Mucosa of rectum (tissue), 2 donors: Measurements from ENCODE around the gene RNF38.
"Not testable (repeated sequence)": the region's sequence is repeated elsewhere in the genome, so short reads cannot be mapped to it uniquely, and the experiment has no call there.

Experiments
- H3K27ac ChIP-seq, 2 donors: one replicate each; pipeline ENCODE4 v1.7.0; 2013; ENCODE audit warnings: inconsistent platforms in 2 of 2, low read depth in 2 of 2, low read length in 2 of 2
- H3K27me3 ChIP-seq, 2 donors: one replicate each; pipeline ENCODE4 v1.7.0; 2013; ENCODE audit warnings: low read length in 2 of 2; ENCODE audit not compliant: control insufficient read depth in 2 of 2, insufficient read depth in 2 of 2
- H3K36me3 ChIP-seq, 2 donors: one replicate each; pipeline ENCODE4 v1.7.0; 2013; ENCODE audit warnings: low read length in 2 of 2; ENCODE audit not compliant: control insufficient read depth in 2 of 2, insufficient read depth in 2 of 2
- H3K4me1 ChIP-seq, 2 donors: one replicate each; pipeline ENCODE4 v1.7.0; 2013; ENCODE audit warnings: low read length in 2 of 2, mild to moderate bottlenecking in 1 of 2; ENCODE audit not compliant: control insufficient read depth in 2 of 2, insufficient read depth in 2 of 2
- H3K4me3 ChIP-seq, 2 donors: one replicate each; pipeline ENCODE4 v1.7.0; 2013; ENCODE audit warnings: low read length in 2 of 2
- H3K9ac ChIP-seq, 2 donors: one replicate each; pipeline ENCODE4 v1.7.0; 2013; ENCODE audit warnings: low read length in 2 of 2, low read depth in 1 of 2, mild to moderate bottlenecking in 1 of 2
- H3K9me3 ChIP-seq, 2 donors: one replicate each; pipeline ENCODE4 v1.7.0; 2013; ENCODE audit warnings: low read length in 2 of 2; ENCODE audit not compliant: control insufficient read depth in 2 of 2
- donor health status: healthy.
- donor health status: Normal muscosa, but diverticular disease.

RNF38 gene

GRCh38 chr9:36411410-36411809 lies 11.3 kb upstream of the RNF38 start:
- H3K36me3 ChIP-seq, H3K9ac ChIP-seq, H3K27me3 ChIP-seq, H3K4me1 ChIP-seq, H3K27ac ChIP-seq, H3K9me3 ChIP-seq, H3K4me3 ChIP-seq: not testable (repeated sequence)

- H3K4me3 ChIP-seq, H3K9me3 ChIP-seq, H3K27me3 ChIP-seq, H3K36me3 ChIP-seq, H3K27ac ChIP-seq, H3K9ac ChIP-seq, H3K4me1 ChIP-seq: not testable (repeated sequence)
Observed at GRCh38 chr9:36409076-36409475, 9.0 kb upstream of the RNF38 start.

- Histone ChIP-seq H3K27ac (no peak overlapping the region), H3K36me3 (peaks cover 0 to 4% of the 10 kb centered on the region in 2 donors), H3K9ac (peak overlapping the region in 1 of 2 donors; percentile 0), H3K27me3 (no peaks in the 10 kb centered on the region), H3K4me1 (no peaks in the 10 kb centered on the region), H3K4me3 (no peak overlapping the region), H3K9me3 (no peaks in the 10 kb centered on the region)
Observed at GRCh38 chr9:36407122-36407723, 7.2 kb upstream of the RNF38 start.

- no peak overlapping the region for H3K9ac ChIP-seq
- peaks cover 13 to 19% of the 10 kb centered on the region in 2 donors for H3K4me1 ChIP-seq
- H3K4me3 ChIP-seq, result no peak overlapping the region
- H3K27me3 ChIP-seq, result no peaks in the 10 kb centered on the region
- no peaks in the 10 kb centered on the region for H3K9me3 ChIP-seq
- peaks cover 0 to 4% of the 10 kb centered on the region in 2 donors for H3K36me3 ChIP-seq
- H3K27ac ChIP-seq, result no peak overlapping the region
Observed at GRCh38 chr9:36402536-36402935, 2.5 kb upstream of the RNF38 start.

- H3K9ac ChIP-seq, result peak overlapping the region; percentile 69 to 83
- no peaks in the 10 kb centered on the region for H3K27me3 ChIP-seq
- peak overlapping the region in 1 of 2 donors; percentile 86 for H3K4me3 ChIP-seq
- H3K27ac ChIP-seq, result peak overlapping the region in 1 of 2 donors; percentile 98
- H3K4me1 ChIP-seq, result peaks cover 13 to 19% of the 10 kb centered on the region in 2 donors
- H3K9me3 ChIP-seq, result no peaks in the 10 kb centered on the region
- H3K36me3 ChIP-seq, result peaks cover 0 to 4% of the 10 kb centered on the region in 2 donors
Observed at GRCh38 chr9:36401897-36402480, 1.9 kb upstream of the RNF38 start.

- no peaks in the 10 kb centered on the region for H3K9me3 ChIP-seq
- peaks cover 0 to 4% of the 10 kb centered on the region in 2 donors for H3K36me3 ChIP-seq
- peak overlapping the region; percentile 93 for H3K4me3 ChIP-seq
- no peaks in the 10 kb centered on the region for H3K27me3 ChIP-seq
- H3K27ac ChIP-seq, result peak overlapping the region; percentile 98 to 99
- H3K4me1 ChIP-seq, result peaks cover 13 to 19% of the 10 kb centered on the region in 2 donors
- peak overlapping the region; percentile 83 to 89 for H3K9ac ChIP-seq
Observed at GRCh38 chr9:36401164-36401740, 1.2 kb upstream of the RNF38 start.

- Histone ChIP-seq H3K4me1 (peaks cover 13 to 19% of the 10 kb centered on the region in 2 donors), H3K4me3 (peak overlapping the region; percentile 93), H3K9ac (peak overlapping the region; percentile 88 to 89), H3K9me3 (no peaks in the 10 kb centered on the region), H3K36me3 (no peaks in the 10 kb centered on the region), H3K27ac (peak overlapping the region; percentile 98 to 99), H3K27me3 (no peaks in the 10 kb centered on the region)
Observed at GRCh38 chr9:36400332-36401163, 479 bp upstream of the RNF38 start.

- H3K4me3 ChIP-seq, result peak overlapping the region; percentile 6 to 32
- no peak overlapping the region for H3K27ac ChIP-seq
- no peak overlapping the region for H3K9ac ChIP-seq
- no peaks in the 10 kb centered on the region for H3K27me3 ChIP-seq
- no peaks in the 10 kb centered on the region for H3K9me3 ChIP-seq
- H3K36me3 ChIP-seq, result no peaks in the 10 kb centered on the region
- peaks cover 13 to 19% of the 10 kb centered on the region in 2 donors for H3K4me1 ChIP-seq
Observed at GRCh38 chr9:36398745-36399144, 1.3 kb downstream of the RNF38 start.

- Histone ChIP-seq H3K36me3 (no peaks in the 10 kb centered on the region), H3K27ac (no peak overlapping the region), H3K4me3 (no peak overlapping the region), H3K27me3 (no peaks in the 10 kb centered on the region), H3K9ac (no peak overlapping the region), H3K9me3 (no peaks in the 10 kb centered on the region), H3K4me1 (peaks cover 11 to 17% of the 10 kb centered on the region in 2 donors)
Observed at GRCh38 chr9:36396985-36397384, 3.1 kb downstream of the RNF38 start.

GRCh38 chr9:36392489-36392888 lies 7.6 kb downstream of the RNF38 start:
- Histone ChIP-seq H3K4me3 (no peak overlapping the region), H3K27ac (no peak overlapping the region), H3K36me3 (peaks cover 5 to 8% of the 10 kb centered on the region in 2 donors), H3K9me3 (no peaks in the 10 kb centered on the region), H3K4me1 (no peaks in the 10 kb centered on the region), H3K9ac (no peak overlapping the region), H3K27me3 (no peaks in the 10 kb centered on the region)
